Keratinocyte (primary cell): ENCODE data around the gene TRIM26. TPM values are rescaled to one million over a fixed set of nuclear protein-coding genes. Genes with fewer than 3 reads are reported as not detected.

Experiments
- DNase-seq: peaks from one replicate; pipeline ENCODE4 v3.0.0-alpha.2; 2011; ENCODE audit warnings: low read depth, missing footprints, low spot score
- FAIRE-seq: peaks from 2 replicates; lab custom pipeline; 2011; peaks lifted over from hg19 to GRCh38; lab: Jason Lieb, UNC
- H2AFZ ChIP-seq: 2 replicates; pipeline ENCODE4 v1.6.0; 2012; ENCODE audit warnings: low read length, control low read depth, inconsistent platforms; ENCODE audit not compliant: control insufficient read depth
- H3K27ac ChIP-seq: 2 replicates; pipeline ENCODE4 v1.5.1; 2011; ENCODE audit warnings: low read length; ENCODE audit not compliant: control insufficient read depth, insufficient read depth
- H3K27me3 ChIP-seq: 3 replicates; pipeline ENCODE4 v1.6.0; 2011; ENCODE audit warnings: low read length; ENCODE audit not compliant: control insufficient read depth, insufficient read depth; ENCODE audit errors: extremely low read depth
- H3K36me3 ChIP-seq, 2 experiments: 2 replicates in 1 of 2; 3 replicates in 1 of 2; pipeline ENCODE4 v1.5.1; 2011; ENCODE audit warnings: low read length in 2 of 2, mild to moderate bottlenecking in 1 of 2; ENCODE audit not compliant: control insufficient read depth in 2 of 2, insufficient read depth in 2 of 2; ENCODE audit errors: extremely low read depth in 1 of 2
- H3K4me1 ChIP-seq: 3 replicates; pipeline ENCODE4 v1.5.1; 2011; ENCODE audit warnings: low read length; ENCODE audit not compliant: control insufficient read depth, insufficient read depth; ENCODE audit errors: extremely low read depth
- H3K4me2 ChIP-seq: 3 replicates; pipeline ENCODE4 v1.6.0; 2011; ENCODE audit warnings: low read depth, low read length; ENCODE audit not compliant: control insufficient read depth, insufficient read depth; ENCODE audit errors: extremely low read depth
- H3K4me3 ChIP-seq, 3 experiments: fragments of 200-600 bp in 1 of 3; sonication (generic) in 1 of 3; 2 replicates in 2 of 3; 3 replicates in 1 of 3; pipeline ENCODE4 v1.5.1; 2011 to 2016; ENCODE audit warnings: low read length in 3 of 3, mild to moderate bottlenecking in 3 of 3, control low read depth in 2 of 3, inconsistent platforms in 1 of 3, low read depth in 1 of 3, mixed read lengths in 1 of 3, mixed run types in 1 of 3, moderate library complexity in 1 of 3; ENCODE audit not compliant: control insufficient read depth in 2 of 3, insufficient read depth in 2 of 3; ENCODE audit errors: extremely low read depth in 1 of 3
- H3K79me2 ChIP-seq: 2 replicates; pipeline ENCODE4 v1.6.0; 2012; ENCODE audit warnings: low read length; ENCODE audit not compliant: control insufficient read depth, insufficient read depth
- H3K9ac ChIP-seq: 3 replicates; pipeline ENCODE4 v1.6.0; 2011; ENCODE audit warnings: low read length; ENCODE audit not compliant: control insufficient read depth, insufficient read depth; ENCODE audit errors: extremely low read depth
- H3K9me1 ChIP-seq: 3 replicates; pipeline ENCODE4 v1.6.0; 2011; ENCODE audit warnings: low read length; ENCODE audit not compliant: control insufficient read depth, insufficient read depth; ENCODE audit errors: extremely low read depth
- H3K9me3 ChIP-seq: 2 replicates; pipeline ENCODE4 v1.5.1; 2012; ENCODE audit warnings: low read depth, low read length; ENCODE audit not compliant: control insufficient read depth
- H4K20me1 ChIP-seq: 3 replicates; pipeline ENCODE4 v1.6.0; 2011; ENCODE audit warnings: low read length; ENCODE audit not compliant: control insufficient read depth, insufficient read depth; ENCODE audit errors: extremely low read depth
- CTCF ChIP-seq, 3 experiments: IDR thresholded peaks in 1 of 3; conservative IDR thresholded peaks in 1 of 3; optimal IDR thresholded peaks in 1 of 3; 2 replicates in 2 of 3; 3 replicates in 1 of 3; pipeline versions ENCODE3 to v1.5.1; 2011; ENCODE audit warnings: low read length in 3 of 3, mild to moderate bottlenecking in 3 of 3, moderate library complexity in 2 of 3, control low read depth in 1 of 3, inconsistent platforms in 1 of 3; ENCODE audit not compliant: insufficient read depth in 2 of 3; ENCODE audit errors: extremely low read depth in 1 of 3
- EZH2 ChIP-seq: IDR thresholded peaks from one replicate; pipeline ENCODE4 v1.6.1; 2012; ENCODE audit warnings: inconsistent platforms, mild to moderate bottlenecking, low read length, moderate library complexity
- dilution Hi-C: fragments of 300-500 bp; cut with MboI; formaldehyde crosslinking; loops from one replicate; pipeline ENCODE4 v1.7.0; 2020; ENCODE audit warnings: low sequenced_read_pairs; ENCODE audit not compliant: extremely low pct_ligation_motif_present
- polyA minus RNA-seq, 3 experiments: library from RNA; depleted of rRNA, polyadenylated mRNA; stranded (reverse); fragments of >200 nt; gene quantifications; 1 replicate in 1 of 3; 2 replicates in 1 of 3; 3 replicates in 1 of 3; pipeline ENCODE4 v1.2.3, GENCODE V29; 2011
- polyA plus RNA-seq, 5 experiments: library from polyadenylated mRNA; depleted of rRNA in 3 of 5; stranded (reverse) in 3 of 5; stranded (forward) in 1 of 5; unstranded in 1 of 5; fragments of >200 nt; gene quantifications; 1 replicate in 1 of 5; 2 replicates in 3 of 5; 3 replicates in 1 of 5; pipeline versions ENCODE4 v1.2.1 to v1.2.3, GENCODE V29; 2011 to 2012; ENCODE audit warnings: missing spikeins in 2 of 5, low read depth in 1 of 5, low replicate concordance in 1 of 5

Gene TRIM26
- 34.3 to 37.1 TPM (median 34.7 TPM) in 3 replicates for polyA plus RNA-seq
- polyA plus RNA-seq (2011; ENCODE audit: low read depth), result 14.5 TPM
- polyA plus RNA-seq (2011; cell fraction: cytosol; rRNA removed), result 30.5 and 34.8 TPM in 2 replicates
- 55.2 and 57.5 TPM in 2 replicates for polyA plus RNA-seq (2011; cell fraction: nucleus; rRNA removed)
- 22.1 and 40.9 TPM in 2 replicates for polyA plus RNA-seq (2012; ENCODE audit: low replicate concordance)
- 30.9 to 72.0 TPM (median 35.9 TPM) in 3 replicates for polyA minus RNA-seq
- polyA minus RNA-seq (2011; cell fraction: cytosol; rRNA and poly(A)+ RNA removed), result 23.4 TPM
- 20.9 and 34.4 TPM in 2 replicates for polyA minus RNA-seq (2011; cell fraction: nucleus; rRNA and poly(A)+ RNA removed)

- peak within 1 kb of the TSS; percentile 95 for H3K27ac ChIP-seq
- peak; percentile 5 for FAIRE-seq
These were observed at the start of gene TRIM26 for GRCh38 chr6:30212865-30213666. Gene TRIM26, minus strand, starts transcription at chr6:30213406. Its CDS starts 14,303 bp downstream, at chr6:30199103.

GRCh38 chr6:30260036-30260504 is 46.9 kb upstream of the TRIM26 start:
- Histone ChIP-seq H3K4me1 (peaks cover 14% of the 10 kb centered on the region), H2AFZ (peak overlapping the region; percentile 82), H3K36me3 (peaks cover 0 to 1% of the 10 kb centered on the region in 2 experiments), H3K27ac (no peak overlapping the region), H3K9me1 (peaks cover 3% of the 10 kb centered on the region), H4K20me1 (no peaks in the 10 kb centered on the region), H3K9ac (peak overlapping the region; percentile 13), H3K79me2 (no peaks in the 10 kb centered on the region), H3K9me3 (no peaks in the 10 kb centered on the region), H3K27me3 (peaks cover 19% of the 10 kb centered on the region), H3K4me2 (peak overlapping the region; percentile 84), H3K4me3 (peak overlapping the region; percentile 71 to 79 (median 71))
- FAIRE-seq (no peak), DNase-seq (no peak)
- dilution Hi-C loops, result no loop called here
- TF ChIP-seq EZH2, result no peak
- TF ChIP-seq CTCF (optimal IDR thresholded peaks at IDR 0.05 in 1 of 3, IDR thresholded peaks at IDR 0.05 in 1 of 3, conservative IDR thresholded peaks at IDR 0.05 in 1 of 3; ENCODE audit: extremely low read depth in 1 of 3, insufficient read depth in 2 of 3, low read length in 3 of 3), result no peak

More at GRCh38 chr6:30212865-30213666, at the start of gene TRIM26:
- peak; percentile 57 for DNase-seq
- H3K36me3 ChIP-seq, result peaks cover 0 to 4% of the 10 kb centered on the region in 2 experiments
- peak within 1 kb of the TSS; percentile 98 for H3K9ac ChIP-seq
- peak within 1 kb of the TSS; percentile 75 for H2AFZ ChIP-seq
- dilution Hi-C loops, result no loop called here
- H3K27me3 ChIP-seq, result no peaks in the 10 kb centered on the region
- no peak for TF ChIP-seq EZH2
- TF ChIP-seq CTCF (optimal IDR thresholded peaks at IDR 0.05 in 1 of 3, IDR thresholded peaks at IDR 0.05 in 1 of 3, conservative IDR thresholded peaks at IDR 0.05 in 1 of 3; ENCODE audit: extremely low read depth in 1 of 3, insufficient read depth in 2 of 3, low read length in 3 of 3), result no peak
- H3K4me3 ChIP-seq, result peak within 1 kb of the TSS; percentile 85 to 93 (median 88)
- H3K4me1 ChIP-seq, result peaks cover 33% of the 10 kb centered on the region
- no peaks in the 10 kb centered on the region for H3K9me1 ChIP-seq
- H3K79me2 ChIP-seq, result peaks cover 44% of the 10 kb centered on the region
- H3K9me3 ChIP-seq, result no peaks in the 10 kb centered on the region
- peaks cover 3% of the 10 kb centered on the region for H4K20me1 ChIP-seq
- H3K4me2 ChIP-seq, result peak within 1 kb of the TSS; percentile 95
